ENCODE data around the gene KLRG1. TPM values are rescaled to one million over a fixed set of nuclear protein-coding genes. Genes with fewer than 3 reads are reported as not detected.

Gene KLRG1
- total RNA-seq, 1 experiment from 2014 or later, result not detected

GRCh38 chr12:8968761-8969160, 20.6 kb upstream of the KLRG1 start:
- DNase-seq, result no peak
- Histone ChIP-seq H3K36me3 (no peaks in the 10 kb centered on the region), H3K9me3 (peaks cover 5% of the 10 kb centered on the region; the same call in 1 of the 2 replicates), H3K27me3 (no peaks in the 10 kb centered on the region), H3K4me3 (no peak overlapping the region)

- H3K4me3 ChIP-seq, result no peak overlapping the region
- H3K9me3 ChIP-seq, result peaks cover 5% of the 10 kb centered on the region; the same call in 1 of the 2 replicates
- H3K27me3 ChIP-seq, result no peaks in the 10 kb centered on the region
- no peaks in the 10 kb centered on the region for H3K36me3 ChIP-seq
- DNase-seq, result no peak
Observed at GRCh38 chr12:8969861-8970411, 19.4 kb upstream of the KLRG1 start.

GRCh38 chr12:8970432-8970831, 18.9 kb upstream of the KLRG1 start:
- no peaks in the 10 kb centered on the region for H3K27me3 ChIP-seq
- no peaks in the 10 kb centered on the region for H3K36me3 ChIP-seq
- peaks cover 5% of the 10 kb centered on the region; the same call in 1 of the 2 replicates for H3K9me3 ChIP-seq
- DNase-seq, result no peak
- H3K4me3 ChIP-seq, result no peak overlapping the region

GRCh38 chr12:8980137-8980536, 9.2 kb upstream of the KLRG1 start:
- H3K9me3 ChIP-seq, result no peaks in the 10 kb centered on the region
- H3K36me3 ChIP-seq, result no peaks in the 10 kb centered on the region
- H3K27me3 ChIP-seq, result no peaks in the 10 kb centered on the region
- no peak for DNase-seq
- H3K4me3 ChIP-seq, result no peak overlapping the region

GRCh38 chr12:8985213-8985754, 4.1 kb upstream of the KLRG1 start:
- H3K27me3 ChIP-seq, result no peaks in the 10 kb centered on the region
- no peak overlapping the region for H3K4me3 ChIP-seq
- no peak for DNase-seq
- H3K36me3 ChIP-seq, result no peaks in the 10 kb centered on the region
- no peaks in the 10 kb centered on the region for H3K9me3 ChIP-seq

- DNase-seq, result no peak
- H3K27me3 ChIP-seq, result no peaks in the 10 kb centered on the region
- H3K36me3 ChIP-seq, result no peaks in the 10 kb centered on the region
- H3K4me3 ChIP-seq, result no peak overlapping the region
- no peaks in the 10 kb centered on the region for H3K9me3 ChIP-seq
Observed at GRCh38 chr12:8987163-8987562, 2.2 kb upstream of the KLRG1 start.

GRCh38 chr12:8987685-8988084, 1.7 kb upstream of the KLRG1 start:
- DNase-seq, result no peak
- H3K36me3 ChIP-seq, result no peaks in the 10 kb centered on the region
- no peak overlapping the region for H3K4me3 ChIP-seq
- H3K27me3 ChIP-seq, result no peaks in the 10 kb centered on the region
- no peaks in the 10 kb centered on the region for H3K9me3 ChIP-seq

- Histone ChIP-seq H3K27me3 (no peaks in the 10 kb centered on the region), H3K9me3 (no peaks in the 10 kb centered on the region), H3K36me3 (no peaks in the 10 kb centered on the region), H3K4me3 (no peak overlapping the region)
- no peak for DNase-seq
Observed at GRCh38 chr12:8991371-8992345, 2.3 kb downstream of the KLRG1 start.

- Histone ChIP-seq H3K36me3 (no peaks in the 10 kb centered on the region), H3K9me3 (no peaks in the 10 kb centered on the region), H3K27me3 (no peaks in the 10 kb centered on the region), H3K4me3 (no peak overlapping the region)
- DNase-seq, result no peak
Observed at GRCh38 chr12:8993827-8994226, 4.5 kb downstream of the KLRG1 start.

GRCh38 chr12:8995021-8995775, 5.9 kb downstream of the KLRG1 start:
- no peaks in the 10 kb centered on the region for H3K27me3 ChIP-seq
- no peak overlapping the region for H3K4me3 ChIP-seq
- DNase-seq, result no peak
- no peaks in the 10 kb centered on the region for H3K36me3 ChIP-seq
- H3K9me3 ChIP-seq, result no peaks in the 10 kb centered on the region

GRCh38 chr12:8996682-8997405, 7.5 kb downstream of the KLRG1 start:
- Histone ChIP-seq H3K36me3 (no peaks in the 10 kb centered on the region), H3K9me3 (no peaks in the 10 kb centered on the region), H3K4me3 (no peak overlapping the region), H3K27me3 (no peaks in the 10 kb centered on the region)
- DNase-seq, result peak; percentile 4

- no peaks in the 10 kb centered on the region for H3K9me3 ChIP-seq
- no peak for DNase-seq
- no peaks in the 10 kb centered on the region for H3K36me3 ChIP-seq
- H3K4me3 ChIP-seq, result no peak overlapping the region
- H3K27me3 ChIP-seq, result no peaks in the 10 kb centered on the region
Observed at GRCh38 chr12:9001233-9001632, 11.9 kb downstream of the KLRG1 start.

GRCh38 chr12:9002335-9002734, 13.0 kb downstream of the KLRG1 start:
- Histone ChIP-seq H3K27me3 (no peaks in the 10 kb centered on the region), H3K4me3 (no peak overlapping the region), H3K36me3 (no peaks in the 10 kb centered on the region), H3K9me3 (no peaks in the 10 kb centered on the region)
- DNase-seq, result no peak

GRCh38 chr12:9022592-9022991, 33.2 kb downstream of the KLRG1 start:
- H3K4me3 ChIP-seq, result no peak overlapping the region
- H3K9me3 ChIP-seq, result peaks cover under 1% of the 10 kb centered on the region; the same call in 1 of the 2 replicates
- no peak for DNase-seq
- no peaks in the 10 kb centered on the region for H3K27me3 ChIP-seq
- no peaks in the 10 kb centered on the region for H3K36me3 ChIP-seq

- DNase-seq, result no peak
- no peak overlapping the region for H3K4me3 ChIP-seq
- H3K36me3 ChIP-seq, result no peaks in the 10 kb centered on the region
- no peaks in the 10 kb centered on the region for H3K9me3 ChIP-seq
- H3K27me3 ChIP-seq, result no peaks in the 10 kb centered on the region
Observed at GRCh38 chr12:9024512-9024911, 35.2 kb downstream of the KLRG1 start.

Data from MG63 (cell line).